ENCODE results near the gene PURB. TPM values are rescaled to one million over a fixed set of nuclear protein-coding genes. Genes with fewer than 3 reads are reported as not detected.

Gene PURB
- total and polyA plus RNA-seq, 2 donors: 13.3 to 54.9 TPM

DNA sequence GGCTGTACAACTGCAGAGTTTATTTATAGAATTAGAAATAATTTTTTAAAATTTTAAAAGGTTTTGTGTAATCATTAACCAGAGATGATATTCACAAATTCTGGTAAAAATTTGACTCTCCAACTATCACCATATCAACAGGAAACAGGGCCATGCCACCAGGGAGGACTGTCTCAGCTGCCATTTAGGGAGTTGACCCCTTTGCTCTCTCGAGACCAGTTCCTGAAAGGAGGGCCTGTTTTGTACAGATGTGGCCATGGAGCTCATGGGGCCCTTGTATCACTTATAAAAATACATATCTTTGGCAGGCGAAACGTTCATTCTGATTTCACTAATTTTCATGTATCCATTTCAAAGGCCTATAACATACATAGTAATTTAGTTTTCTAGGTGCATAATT is 57.8 kb downstream of the PURB start:
- no peak overlapping the region for H3K27ac ChIP-seq (ENCODE audit: low read depth)
- H3K4me3 ChIP-seq (ENCODE audit: low read depth, low read length): no peak overlapping the region
- no peaks in the 10 kb centered on the region for H3K4me1 ChIP-seq (ENCODE audit: insufficient read depth)
- peaks cover 1% of the 10 kb centered on the region for H3K36me3 ChIP-seq (ENCODE audit: insufficient read depth)
- DNase-seq (ENCODE audit: extremely low spot score): no peak
- 78% methylated on average over 3 of the region's 3 CpGs for WGBS

Other genes starting within 250 kb of the PURB start
- gene ZMIZ2, start 136.7 kb downstream of the PURB start, total RNA-seq: 13.3 TPM
- 36.7 TPM for gene ZMIZ2, start 136.7 kb downstream of the PURB start, polyA plus RNA-seq
- 1,408 TPM for gene PPIA, start 88.8 kb downstream of the PURB start, total RNA-seq
- gene PPIA, start 88.8 kb downstream of the PURB start, polyA plus RNA-seq: 1,866 TPM
- 173 TPM for gene H2AZ2, start 37.4 kb downstream of the PURB start, total RNA-seq
- gene H2AZ2, start 37.4 kb downstream of the PURB start, polyA plus RNA-seq: 127 TPM
- gene MYO1G, start 93.5 kb upstream of the PURB start, total RNA-seq: 1.8 TPM
- gene MYO1G, start 93.5 kb upstream of the PURB start, polyA plus RNA-seq: 3.6 TPM
- 19.5 TPM for gene CCM2, start 114.7 kb upstream of the PURB start, total RNA-seq
- 42.0 TPM for gene CCM2, start 114.7 kb upstream of the PURB start, polyA plus RNA-seq
- gene NACAD, start 203.4 kb upstream of the PURB start, total RNA-seq: 1.9 TPM
- gene NACAD, start 203.4 kb upstream of the PURB start, polyA plus RNA-seq: 7.7 TPM
- gene TBRG4, start 226.2 kb upstream of the PURB start, total RNA-seq: 41.6 TPM
- gene TBRG4, start 226.2 kb upstream of the PURB start, polyA plus RNA-seq: 56.5 TPM

Data from urinary bladder (tissue), 4 donors.